GM06990 (cell line): Measurements from ENCODE around the gene SLC52A3.

Experiments
- DNase-seq: peaks from one replicate; pipeline ENCODE4 v3.0.0-alpha.2; 2011; ENCODE audit not compliant: insufficient read length; ENCODE audit errors: extremely low read depth
- H3K27me3 ChIP-seq: replicated peaks from 2 replicates; pipeline ENCODE4 v1.6.0; 2011; ENCODE audit warnings: low read length; ENCODE audit not compliant: control insufficient read depth, insufficient read depth
- H3K36me3 ChIP-seq: 2 replicates; pipeline ENCODE4 v1.5.1; 2011; ENCODE audit warnings: low read length; ENCODE audit not compliant: control insufficient read depth, insufficient read depth
- H3K4me3 ChIP-seq: replicated peaks from 2 replicates; pipeline ENCODE4 v1.5.1; 2011; ENCODE audit warnings: low read depth, mild to moderate bottlenecking, control low read depth, low read length
- CTCF ChIP-seq: IDR thresholded peaks from 2 replicates; pipeline ENCODE4 v1.5.1; 2011; ENCODE audit warnings: low read length, control low read depth, mild to moderate bottlenecking, inconsistent platforms; ENCODE audit not compliant: insufficient read depth, poor library complexity, severe bottlenecking

The SLC52A3 gene

DNA sequence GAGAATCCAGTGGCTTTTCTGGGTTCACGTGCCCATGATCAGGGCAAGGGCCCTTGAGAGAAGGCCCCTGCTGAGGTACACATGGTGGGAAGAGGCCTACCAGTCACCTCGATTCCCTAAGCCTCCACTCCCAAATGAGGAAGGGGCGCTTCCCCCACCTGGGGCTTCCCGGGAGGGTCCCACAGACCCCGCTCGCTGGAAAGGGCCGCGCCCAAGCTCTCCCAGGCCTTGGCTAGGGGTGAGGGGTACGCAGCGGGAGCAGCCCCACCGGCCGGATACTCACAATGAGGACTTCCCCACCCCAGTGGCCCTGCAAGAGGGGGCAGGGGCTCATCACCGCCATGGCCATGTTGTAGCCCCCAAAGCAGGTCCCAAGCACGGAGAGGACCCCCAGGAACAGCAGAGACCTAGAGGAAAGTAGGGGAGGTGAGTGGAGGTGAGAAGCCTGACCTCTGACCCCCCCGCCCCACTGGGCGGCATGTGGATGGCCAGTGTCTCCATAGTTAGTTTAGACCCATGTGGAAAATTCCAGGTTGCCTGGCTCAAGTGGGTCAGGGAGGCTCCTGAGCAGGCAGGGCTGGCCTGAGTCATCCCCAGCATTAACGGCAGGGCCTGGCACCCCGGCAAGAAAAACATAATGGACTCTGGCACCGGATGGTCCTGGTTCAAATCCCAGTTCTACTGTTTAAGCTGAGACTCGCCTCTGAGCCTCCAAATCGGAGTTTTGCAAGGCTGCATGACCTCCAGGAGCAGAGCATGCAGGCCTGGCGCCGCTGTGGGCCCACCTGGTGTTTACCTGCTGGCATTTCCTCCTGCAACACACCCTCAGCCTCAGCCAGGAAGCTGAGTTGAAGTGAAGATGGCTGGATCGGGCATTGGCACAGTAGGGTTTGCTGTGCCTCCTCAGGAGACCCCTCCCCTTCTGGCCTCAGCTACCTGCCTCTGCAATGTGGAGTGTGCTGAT, 6.6 kb downstream of the SLC52A3 start:
- H3K4me3 ChIP-seq, result no peak overlapping the region
- no peak for DNase-seq
- no peaks in the 10 kb centered on the region for H3K27me3 ChIP-seq
- no peak for TF ChIP-seq CTCF
- no peaks in the 10 kb centered on the region for H3K36me3 ChIP-seq

DNA sequence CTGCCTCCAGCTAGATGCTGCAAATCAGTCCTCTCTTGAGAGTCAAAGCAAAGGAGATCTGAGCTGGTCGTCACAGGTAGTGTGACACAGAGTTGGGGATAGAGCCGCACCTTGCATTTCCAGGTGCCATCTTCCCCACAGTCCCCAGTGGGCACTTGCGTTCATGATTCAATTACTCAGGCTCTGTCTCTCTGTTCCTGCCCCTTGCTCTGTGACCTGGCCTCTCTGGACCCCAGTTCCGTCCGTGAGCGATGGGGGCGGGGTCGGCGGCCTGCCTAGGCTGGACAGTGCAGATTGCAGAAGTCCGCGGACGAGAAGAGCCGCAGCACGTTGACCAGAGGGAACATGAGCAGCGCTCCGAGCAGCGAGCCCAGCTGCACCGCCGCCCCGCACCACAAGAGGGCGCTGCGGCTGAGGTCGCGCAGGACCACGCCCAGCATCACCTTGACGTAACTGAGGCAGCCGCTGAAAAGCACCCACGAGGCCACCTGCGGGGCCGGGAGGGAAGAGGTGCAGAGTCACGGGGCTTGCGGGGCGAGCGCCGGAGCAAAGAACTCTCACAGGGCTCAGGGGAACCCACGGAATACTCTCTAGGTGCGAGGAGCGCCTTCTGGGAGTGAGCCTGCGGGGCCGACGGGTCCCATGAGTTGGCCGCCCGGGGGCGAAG, 7.4 kb downstream of the SLC52A3 start:
- H3K4me3 ChIP-seq, result no peak overlapping the region
- no peaks in the 10 kb centered on the region for H3K27me3 ChIP-seq
- no peaks in the 10 kb centered on the region for H3K36me3 ChIP-seq
- peak; percentile 59 for DNase-seq
- peak; percentile 81 for TF ChIP-seq CTCF

GRCh38 chr20:757506-757905, 10.8 kb downstream of the SLC52A3 start:
- no peak for TF ChIP-seq CTCF
- DNase-seq, result no peak
- Histone ChIP-seq H3K27me3 (no peaks in the 10 kb centered on the region), H3K4me3 (no peak overlapping the region), H3K36me3 (no peaks in the 10 kb centered on the region)

DNA sequence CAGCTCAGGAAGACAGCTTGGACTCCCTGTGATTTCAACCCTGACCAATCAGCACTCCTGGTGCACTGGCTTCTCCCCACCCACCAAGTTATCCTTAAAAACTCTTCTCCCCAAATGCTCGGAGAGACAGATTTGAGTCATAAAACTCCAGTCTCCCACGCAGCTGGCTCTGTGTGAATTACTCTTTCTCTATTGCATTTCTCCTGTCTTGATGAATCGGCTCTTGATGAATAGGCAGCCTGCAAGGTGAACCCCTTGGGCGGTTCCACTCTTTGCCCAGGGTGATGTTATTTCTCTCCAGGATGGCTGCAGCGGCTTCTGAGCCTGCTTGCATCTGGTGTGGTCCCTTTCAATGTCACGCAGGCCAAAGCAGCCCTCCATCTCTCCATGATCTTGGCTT, 12.4 kb downstream of the SLC52A3 start:
- Histone ChIP-seq H3K36me3 (no peaks in the 10 kb centered on the region), H3K4me3 (no peak overlapping the region), H3K27me3 (no peaks in the 10 kb centered on the region)
- no peak for TF ChIP-seq CTCF
- DNase-seq, result no peak

DNA sequence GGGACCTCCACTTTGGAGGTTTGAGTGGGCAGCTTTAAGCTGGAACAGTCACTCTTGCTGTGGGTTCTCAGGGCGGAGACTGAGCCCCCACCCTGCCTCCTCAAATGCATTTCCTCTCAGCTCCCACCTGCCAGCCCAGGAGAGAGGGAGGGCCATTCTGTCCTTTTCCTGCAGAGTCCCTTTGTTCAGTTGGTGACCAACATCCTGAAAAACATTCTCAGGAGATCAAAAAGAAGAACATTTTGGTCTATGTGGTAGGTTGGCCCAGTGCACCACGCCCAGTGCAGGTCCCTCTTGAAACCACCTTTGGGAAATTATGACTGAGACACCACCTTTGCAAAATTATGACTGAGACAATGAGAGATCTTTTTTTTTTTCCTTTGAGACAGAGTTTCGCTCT, 13.4 kb downstream of the SLC52A3 start:
- no peak overlapping the region for H3K4me3 ChIP-seq
- DNase-seq, result no peak
- TF ChIP-seq CTCF, result no peak
- no peaks in the 10 kb centered on the region for H3K36me3 ChIP-seq
- H3K27me3 ChIP-seq, result no peaks in the 10 kb centered on the region
